ENCODE measurements around the gene KBTBD8.

KBTBD8 gene

GRCh38 chr3:67048715-67049074 is 50.6 kb downstream of the KBTBD8 start:
- TF ChIP-seq CTCF (IDR thresholded peaks at IDR 0.05; ENCODE audit: extremely low read depth, missing control alignments), result no peak
- peak; percentile 22 for DNase-seq (ENCODE audit: low spot score)

DNA sequence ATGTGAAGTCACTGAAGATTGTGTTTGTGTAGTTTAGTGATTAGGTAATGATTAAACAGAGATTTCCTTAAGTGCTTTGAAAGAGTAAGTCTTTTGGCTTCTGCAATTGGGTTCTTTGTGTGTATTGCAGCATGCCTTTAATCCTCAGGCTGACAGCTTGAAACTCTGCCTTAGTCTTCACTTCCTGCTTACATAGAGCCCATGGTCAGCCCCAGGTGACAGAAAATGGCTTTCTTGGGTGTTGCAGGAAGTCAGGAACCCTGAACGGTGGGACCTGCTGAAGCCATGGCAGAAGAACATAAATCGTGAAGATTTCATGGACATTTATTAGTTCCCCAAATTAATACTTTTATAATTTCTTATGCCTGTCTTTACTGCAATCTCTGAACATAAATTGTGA is 61.3 kb downstream of the KBTBD8 start:
- no peak for DNase-seq (ENCODE audit: low spot score)
- no peak for TF ChIP-seq CTCF (IDR thresholded peaks at IDR 0.05; ENCODE audit: extremely low read depth, missing control alignments)
